CD14-positive monocyte (primary cell): ENCODE measurements around the gene IL10RB. TPM values are rescaled to one million over a fixed set of nuclear protein-coding genes. Genes with fewer than 3 reads are reported as not detected.

Experiments
- DNase-seq, 3 donors: peaks; one replicate each; pipeline ENCODE4 v3.0.0-alpha.2; 2011 to 2022
- H2AFZ ChIP-seq: 2 replicates; pipeline ENCODE4 v1.6.0; 2012; ENCODE audit warnings: mild to moderate bottlenecking, low read depth, low read length, inconsistent platforms; ENCODE audit not compliant: insufficient read depth, poor library complexity, severe bottlenecking
- H3K27ac ChIP-seq, 2 donors: 1 replicate in 1 of 2; 2 replicates in 1 of 2; pipeline ENCODE4 v1.5.1; 2012 to 2013; ENCODE audit warnings: low read length in 2 of 2, control low read depth in 1 of 2, inconsistent platforms in 1 of 2, low read depth in 1 of 2, mild to moderate bottlenecking in 1 of 2
- H3K27me3 ChIP-seq, 2 donors: one replicate each; pipeline versions ENCODE4 v1.6.0 to v1.6.1; 2011 to 2013; ENCODE audit warnings: low read length in 2 of 2; ENCODE audit not compliant: control insufficient read depth in 2 of 2, insufficient read depth in 2 of 2
- H3K36me3 ChIP-seq, 2 donors: replicated peaks in 1 of 2; 1 replicate in 1 of 2; 2 replicates in 1 of 2; pipeline versions ENCODE4 v1.5.1 to v1.6.1; 2012 to 2013; ENCODE audit warnings: low read length in 2 of 2, control low read depth in 1 of 2, inconsistent platforms in 1 of 2, mild to moderate bottlenecking in 1 of 2; ENCODE audit not compliant: insufficient read depth in 2 of 2, control insufficient read depth in 1 of 2
- H3K4me1 ChIP-seq, 2 donors: 1 replicate in 1 of 2; 2 replicates in 1 of 2; pipeline versions ENCODE4 v1.5.1 to v1.6.1; 2012 to 2013; ENCODE audit warnings: low read length in 2 of 2, control low read depth in 1 of 2, inconsistent platforms in 1 of 2, mild to moderate bottlenecking in 1 of 2, moderate library complexity in 1 of 2; ENCODE audit not compliant: insufficient read depth in 2 of 2, control insufficient read depth in 1 of 2
- H3K4me2 ChIP-seq: replicated peaks from 2 replicates; pipeline ENCODE3; 2012; ENCODE audit warnings: low read length, moderate library complexity, mild to moderate bottlenecking; ENCODE audit not compliant: poor library complexity, severe bottlenecking; ENCODE audit errors: extremely low read depth
- H3K4me3 ChIP-seq, 3 experiments: fragments of 200-600 bp in 1 of 3; sonication (generic) in 1 of 3; replicated peaks in 1 of 3; 1 replicate in 2 of 3; 2 replicates in 1 of 3; pipeline ENCODE4 v1.5.1; 2011 to 2013; ENCODE audit warnings: low read length in 3 of 3, mild to moderate bottlenecking in 3 of 3, control low read depth in 2 of 3, low read depth in 2 of 3, inconsistent platforms in 1 of 3, moderate library complexity in 1 of 3
- H3K79me2 ChIP-seq: 2 replicates; pipeline ENCODE4 v1.6.0; 2012; ENCODE audit warnings: mild to moderate bottlenecking, control low read depth, inconsistent platforms, low read length, moderate library complexity; ENCODE audit not compliant: insufficient read depth
- H3K9ac ChIP-seq: 2 replicates; pipeline ENCODE4 v1.6.0; 2017; ENCODE audit warnings: low read length, mild to moderate bottlenecking; ENCODE audit not compliant: insufficient read depth, poor library complexity, severe bottlenecking
- H3K9me3 ChIP-seq, 2 donors: replicated peaks in 1 of 2; 1 replicate in 1 of 2; 2 replicates in 1 of 2; pipeline versions ENCODE4 v1.5.1 to v1.6.1; 2012 to 2013; ENCODE audit warnings: low read length in 2 of 2, control low read depth in 1 of 2; ENCODE audit not compliant: control insufficient read depth in 1 of 2, insufficient read depth in 1 of 2
- H4K20me1 ChIP-seq: 2 replicates; pipeline ENCODE4 v1.6.0; 2012; ENCODE audit warnings: mild to moderate bottlenecking, low read length, control low read depth, moderate library complexity; ENCODE audit not compliant: insufficient read depth
- H3K27ac Mint-ChIP-seq, 7 donors: one replicate each; pipeline ENCODE4 v1.8.0; 2020; ENCODE audit warnings: mild to moderate bottlenecking in 7 of 7, mixed read lengths in 7 of 7, moderate library complexity in 6 of 7, inconsistent platforms in 2 of 7
- H3K27me3 Mint-ChIP-seq, 3 donors: one replicate each; pipeline ENCODE4 v1.8.0; 2021 to 2022; ENCODE audit warnings: low read depth in 3 of 3, mild to moderate bottlenecking in 3 of 3, mixed read lengths in 3 of 3, moderate library complexity in 3 of 3, inconsistent platforms in 1 of 3
- H3K36me3 Mint-ChIP-seq, 2 donors: one replicate each; pipeline ENCODE4 v1.8.0; 2020; ENCODE audit warnings: mixed read lengths in 2 of 2, inconsistent platforms in 1 of 2, mild to moderate bottlenecking in 1 of 2
- H3K4me1 Mint-ChIP-seq: one replicate; pipeline ENCODE4 v1.8.0; 2020; ENCODE audit warnings: mild to moderate bottlenecking, mixed read lengths
- H3K4me3 Mint-ChIP-seq, 2 donors: one replicate each; pipeline ENCODE4 v1.8.0; 2020; ENCODE audit warnings: mild to moderate bottlenecking in 2 of 2, mixed read lengths in 2 of 2, moderate library complexity in 1 of 2
- H3K9me3 Mint-ChIP-seq, 7 donors: one replicate each; pipeline ENCODE4 v1.8.0; 2020 to 2022; ENCODE audit warnings: mixed read lengths in 7 of 7, mild to moderate bottlenecking in 6 of 7, moderate library complexity in 6 of 7, inconsistent platforms in 2 of 7
- CTCF ChIP-seq: fragments of 200-600 bp; IDR thresholded peaks from one replicate; pipeline ENCODE4 v1.8.0; 2022; ENCODE audit warnings: antibody characterized with exemption, mild to moderate bottlenecking
- whole genome bisulfite sequencing: methylation state at CpG from one replicate; pipeline ENCODE4 v1.1.5; 2013; ENCODE audit warnings: missing lambda C conversion rate; ENCODE audit not compliant: insufficient coverage; 5-methylcytosine and 5-hydroxymethylcytosine counted together
- intact Hi-C, 2 donors: fragments of 100-400 bp; cut with micrococcal nuclease; formaldehyde crosslinking; loops; one replicate each; pipeline versions ENCODE4 v1.15.0 to v1.15.1; 2023
- polyA plus RNA-seq, 3 donors: library from polyadenylated mRNA; depleted of rRNA in 1 of 3; unstranded in 2 of 3; stranded (reverse) in 1 of 3; fragments of 300-500 nt in 2 of 3; fragments of >200 nt in 1 of 3; fragmentation: Illumina TruSeq in 2 of 3; gene quantifications; 1 replicate in 2 of 3; 2 replicates in 1 of 3; pipeline ENCODE4 v1.2.3, GENCODE V29; 2012 to 2021

The IL10RB gene
- polyA plus RNA-seq, 3 donors, result 79.0 to 225 (median 212) TPM

- H3K4me3 Mint-ChIP-seq, result no peak overlapping the region
- Histone ChIP-seq H3K9ac (no peak overlapping the region), H3K4me2 (no peak overlapping the region), H3K4me3 (no peak overlapping the region), H3K36me3 (no peaks in the 10 kb centered on the region), H3K79me2 (no peaks in the 10 kb centered on the region), H3K9me3 (no peaks in the 10 kb centered on the region), H4K20me1 (no peaks in the 10 kb centered on the region), H3K27ac (no peak overlapping the region), H2AFZ (no peak overlapping the region), H3K27me3 (no peaks in the 10 kb centered on the region), H3K4me1 (peaks cover 31 to 41% of the 10 kb centered on the region in 2 donors)
- TF ChIP-seq CTCF, result no peak
- DNase-seq, result no peak
- peaks cover 0 to 1% of the 10 kb centered on the region in 2 donors for H3K36me3 Mint-ChIP-seq
- peak overlapping the region in 1 of 7 donors; percentile 20 for H3K27ac Mint-ChIP-seq
- peaks cover 0 to 7% (median 4%) of the 10 kb centered on the region in 7 donors for H3K9me3 Mint-ChIP-seq
- H3K27me3 Mint-ChIP-seq, result no peaks in the 10 kb centered on the region
- no CpG with 5 or more reads among the region's 4 CpGs for WGBS
- H3K4me1 Mint-ChIP-seq, result peaks cover 34% of the 10 kb centered on the region
- intact Hi-C loops, result no loop called here
Observed at GRCh38 chr21:33314111-33314510, 47.9 kb downstream of the IL10RB start.

- Histone ChIP-seq H3K4me2 (no peak overlapping the region), H3K79me2 (no peaks in the 10 kb centered on the region), H3K27me3 (no peaks in the 10 kb centered on the region), H3K9me3 (no peaks in the 10 kb centered on the region), H3K4me1 (peaks cover 30 to 40% of the 10 kb centered on the region in 2 donors), H4K20me1 (no peaks in the 10 kb centered on the region), H2AFZ (no peak overlapping the region), H3K9ac (no peak overlapping the region), H3K36me3 (no peaks in the 10 kb centered on the region), H3K4me3 (no peak overlapping the region), H3K27ac (no peak overlapping the region)
- no peak overlapping the region for H3K4me3 Mint-ChIP-seq
- DNase-seq, result peak in 1 of 3 donors; percentile 50
- H3K36me3 Mint-ChIP-seq, result no peaks in the 10 kb centered on the region
- no peaks in the 10 kb centered on the region for H3K27me3 Mint-ChIP-seq
- no peak for TF ChIP-seq CTCF
- H3K4me1 Mint-ChIP-seq, result peaks cover 34% of the 10 kb centered on the region
- H3K9me3 Mint-ChIP-seq, result no peaks in the 10 kb centered on the region
- intact Hi-C loops, result no loop called here
- peak overlapping the region in 4 of 7 donors; percentile 20 to 68 (median 40) for H3K27ac Mint-ChIP-seq
- whole genome bisulfite sequencing, result 57% methylated on average over 1 of the region's 5 CpGs
Observed at GRCh38 chr21:33315946-33316710, 50.0 kb downstream of the IL10RB start.
